Colonic mucosa (tissue), 4 donors: ENCODE measurements around the gene CALN1. TPM values are rescaled to one million over a fixed set of nuclear protein-coding genes. Genes with fewer than 3 reads are reported as not detected.

Experiments used
- DNase-seq: peaks from one replicate; pipeline ENCODE4 v3.0.0-alpha.2; 2020
- H3K27ac ChIP-seq: fragments of 200-600 bp; one replicate; pipeline ENCODE4 v1.8.0; 2021
- H3K27me3 ChIP-seq: fragments of 200-600 bp; one replicate; pipeline ENCODE4 v1.8.0; 2021
- H3K36me3 ChIP-seq: fragments of 200-600 bp; one replicate; pipeline ENCODE4 v1.8.0; 2021
- H3K4me1 ChIP-seq: fragments of 200-600 bp; one replicate; pipeline ENCODE4 v1.8.0; 2021; ENCODE audit warnings: mild to moderate bottlenecking
- H3K4me3 ChIP-seq: fragments of 200-600 bp; one replicate; pipeline ENCODE4 v1.8.0; 2021
- H3K9ac ChIP-seq, 2 donors: one replicate each; pipeline ENCODE4 v1.7.0; 2013; ENCODE audit warnings: control low read depth in 2 of 2, low read depth in 2 of 2, low read length in 2 of 2
- H3K9me3 ChIP-seq: fragments of 200-600 bp; one replicate; pipeline ENCODE4 v1.8.0; 2021
- intact Hi-C: fragments of 100-400 bp; cut with DNase I; formaldehyde crosslinking; loops from one replicate; pipeline ENCODE4 v1.14.1; 2022
- total RNA-seq, 2 donors: library from RNA; stranded (reverse); fragmentation: NEBNext Ultra II Directional in 1 of 2; extraction: Animal tissue kit (Norgen Biotek cat#: 25700) in 1 of 2; gene quantifications; one replicate each; pipeline ENCODE4 v1.2.1, GENCODE V29; 2021
- TF ChIP-seq, protein P1 (sequence below): fragments of 200-600 bp; IDR thresholded peaks from one replicate; pipeline ENCODE4 v1.8.0; 2022; ENCODE audit warnings: antibody characterized with exemption, mild to moderate bottlenecking
- donor health status: healthy.
- donor health status: DM: no; HTN: no; CAD: no.
- donor health status: DM: no; HTN: no; CAD: no.

The CALN1 gene
- total RNA-seq, 2 donors from 2014 or later = 0.37 TPM; not detected in 1

DNA sequence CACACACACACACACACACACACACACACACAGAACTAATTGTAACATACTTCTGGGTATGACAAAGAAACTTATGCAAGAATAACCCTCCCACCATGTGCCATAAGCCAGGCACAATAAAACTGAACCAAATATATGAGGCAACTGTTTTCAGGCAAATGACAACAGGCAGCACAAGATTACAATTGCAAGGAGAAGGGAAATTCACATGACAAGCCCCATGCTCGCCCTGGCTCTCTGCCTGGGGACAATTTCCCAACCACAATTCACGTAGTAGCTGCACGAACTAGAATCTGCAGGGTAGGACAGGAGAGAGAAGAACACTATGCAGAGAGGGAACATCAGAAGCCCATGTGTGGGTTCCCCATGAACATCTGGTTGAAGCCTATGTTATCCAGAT is 143.3 kb downstream of the CALN1 start:
- Histone ChIP-seq H3K4me3 (no peak overlapping the region), H3K9ac (no peak overlapping the region), H3K27ac (no peak overlapping the region), H3K36me3 (no peaks in the 10 kb centered on the region), H3K27me3 (no peaks in the 10 kb centered on the region), H3K9me3 (no peaks in the 10 kb centered on the region), H3K4me1 (no peaks in the 10 kb centered on the region)
- TF ChIP-seq, protein P1, sequence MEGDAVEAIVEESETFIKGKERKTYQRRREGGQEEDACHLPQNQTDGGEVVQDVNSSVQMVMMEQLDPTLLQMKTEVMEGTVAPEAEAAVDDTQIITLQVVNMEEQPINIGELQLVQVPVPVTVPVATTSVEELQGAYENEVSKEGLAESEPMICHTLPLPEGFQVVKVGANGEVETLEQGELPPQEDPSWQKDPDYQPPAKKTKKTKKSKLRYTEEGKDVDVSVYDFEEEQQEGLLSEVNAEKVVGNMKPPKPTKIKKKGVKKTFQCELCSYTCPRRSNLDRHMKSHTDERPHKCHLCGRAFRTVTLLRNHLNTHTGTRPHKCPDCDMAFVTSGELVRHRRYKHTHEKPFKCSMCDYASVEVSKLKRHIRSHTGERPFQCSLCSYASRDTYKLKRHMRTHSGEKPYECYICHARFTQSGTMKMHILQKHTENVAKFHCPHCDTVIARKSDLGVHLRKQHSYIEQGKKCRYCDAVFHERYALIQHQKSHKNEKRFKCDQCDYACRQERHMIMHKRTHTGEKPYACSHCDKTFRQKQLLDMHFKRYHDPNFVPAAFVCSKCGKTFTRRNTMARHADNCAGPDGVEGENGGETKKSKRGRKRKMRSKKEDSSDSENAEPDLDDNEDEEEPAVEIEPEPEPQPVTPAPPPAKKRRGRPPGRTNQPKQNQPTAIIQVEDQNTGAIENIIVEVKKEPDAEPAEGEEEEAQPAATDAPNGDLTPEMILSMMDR = no peak
- DNase-seq = no peak
- intact Hi-C loops = no loop called here

DNA sequence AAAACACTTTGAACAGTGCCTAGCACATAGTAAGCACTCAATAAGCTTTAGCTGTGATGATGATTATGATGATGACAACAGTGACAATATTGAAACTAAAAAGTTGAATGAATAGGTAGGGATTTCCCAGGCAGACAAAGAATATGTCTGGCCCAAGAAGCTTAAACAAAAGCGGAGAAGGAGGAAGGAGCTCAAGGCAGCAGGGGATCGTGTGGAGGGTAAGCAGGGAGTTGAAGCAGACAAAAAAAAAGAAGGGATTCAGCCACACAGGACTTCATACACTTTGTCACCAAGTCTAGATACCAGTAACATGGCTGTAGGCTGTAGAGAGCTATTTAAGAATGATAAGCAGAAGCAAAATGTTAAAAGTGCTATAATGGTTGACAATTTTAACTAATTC is 144.0 kb downstream of the CALN1 start:
- no peaks in the 10 kb centered on the region for H3K27me3 ChIP-seq
- intact Hi-C loops = no loop called here
- no peak for DNase-seq
- H3K4me3 ChIP-seq = no peak overlapping the region
- no peak overlapping the region for H3K9ac ChIP-seq
- H3K36me3 ChIP-seq = no peaks in the 10 kb centered on the region
- no peaks in the 10 kb centered on the region for H3K4me1 ChIP-seq
- no peak overlapping the region for H3K27ac ChIP-seq
- H3K9me3 ChIP-seq = no peaks in the 10 kb centered on the region
- TF ChIP-seq, protein P1 = no peak

DNA sequence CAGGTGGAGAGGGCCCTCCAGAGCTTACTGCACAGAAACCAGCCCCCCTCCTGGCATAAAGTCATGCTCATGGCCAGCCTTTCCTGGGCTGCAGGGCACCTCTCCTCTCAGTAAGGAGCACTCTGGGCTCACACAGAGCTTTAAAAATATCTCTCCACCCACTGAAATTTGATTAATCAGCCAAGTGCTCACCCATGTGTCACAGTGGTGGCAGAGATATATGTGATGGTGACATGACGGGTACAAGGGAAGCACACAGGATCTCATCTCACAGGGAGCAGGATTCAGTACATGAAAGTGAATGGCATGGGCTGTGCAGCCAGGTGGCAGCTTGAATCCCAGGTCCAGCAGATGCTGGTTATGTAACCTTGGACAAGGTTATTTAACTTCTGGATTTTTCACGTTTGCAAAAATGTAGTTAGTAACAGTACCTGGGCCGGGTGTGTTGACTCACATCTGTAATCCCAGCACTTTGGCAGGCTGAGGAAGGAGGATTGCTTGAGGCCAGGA is 144.8 kb downstream of the CALN1 start:
- Histone ChIP-seq H3K36me3 (no peaks in the 10 kb centered on the region), H3K27ac (no peak overlapping the region), H3K4me1 (no peaks in the 10 kb centered on the region), H3K9me3 (no peaks in the 10 kb centered on the region), H3K27me3 (no peaks in the 10 kb centered on the region), H3K4me3 (no peak overlapping the region), H3K9ac (no peak overlapping the region)
- intact Hi-C loops = no loop called here
- DNase-seq = no peak
- TF ChIP-seq, protein P1 = no peak

DNA sequence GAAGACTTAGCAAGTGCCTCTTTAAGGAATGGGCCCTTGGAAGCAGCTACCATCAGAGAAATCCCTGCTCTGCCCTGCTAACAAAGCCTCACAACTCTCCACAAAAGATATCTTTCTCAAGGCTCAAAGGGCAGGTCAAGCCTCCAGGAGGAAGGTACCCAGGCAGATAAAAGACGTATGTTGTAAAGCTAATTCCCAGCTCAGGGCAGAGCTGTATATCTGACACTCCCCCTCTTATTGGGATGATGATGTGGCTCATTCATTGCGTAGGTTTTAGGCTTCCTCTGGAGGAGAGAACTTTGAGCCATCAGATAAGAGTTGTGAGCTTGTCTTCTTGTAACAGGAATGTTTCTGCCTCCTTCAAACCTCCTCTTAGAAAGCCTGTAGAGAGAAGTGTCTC is 145.4 kb downstream of the CALN1 start:
- intact Hi-C loops = no loop called here
- H3K27me3 ChIP-seq = no peaks in the 10 kb centered on the region
- no peak for DNase-seq

DNA sequence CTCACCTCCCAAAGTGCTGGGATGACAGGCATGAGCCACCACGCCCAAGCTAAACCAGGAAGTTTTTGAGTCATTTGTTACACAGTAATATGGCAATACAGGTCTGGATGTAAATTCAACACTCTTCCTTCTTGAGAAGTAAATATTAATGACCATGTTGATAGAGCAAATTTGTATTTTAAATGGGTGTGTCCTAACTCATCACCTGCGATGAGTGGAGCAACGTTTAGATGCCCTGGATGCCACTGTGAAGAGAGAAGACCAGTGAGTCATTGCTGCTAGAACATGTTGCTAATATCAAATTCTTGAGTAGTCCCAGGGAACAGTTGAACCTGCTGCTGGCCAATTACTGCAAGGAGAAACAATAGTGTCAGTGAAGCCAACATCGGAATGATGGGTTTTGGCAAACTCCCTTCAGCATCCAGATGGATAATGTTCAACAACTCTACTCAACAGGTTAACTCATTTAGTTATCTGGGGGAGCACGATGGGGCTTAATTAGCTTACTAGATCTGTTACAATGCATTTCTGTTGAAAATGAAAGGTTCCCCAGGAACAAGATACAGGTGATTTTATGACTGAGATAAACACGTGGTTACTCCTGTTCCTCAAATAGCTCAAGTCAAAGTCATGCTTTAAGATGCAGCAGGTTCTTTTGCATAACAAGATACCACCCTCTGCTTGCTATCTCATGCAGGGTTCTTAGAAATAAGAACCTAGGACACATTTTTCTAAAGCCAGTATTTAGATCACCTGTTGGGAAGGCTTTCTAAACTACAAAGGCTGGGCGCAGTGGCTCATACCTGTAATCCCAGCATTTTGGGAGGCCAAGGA is 146.8 kb downstream of the CALN1 start:
- intact Hi-C loops = no loop called here
- Histone ChIP-seq H3K9ac (no peak overlapping the region), H3K27ac (no peak overlapping the region), H3K27me3 (no peaks in the 10 kb centered on the region), H3K4me3 (no peak overlapping the region), H3K9me3 (no peaks in the 10 kb centered on the region), H3K36me3 (no peaks in the 10 kb centered on the region), H3K4me1 (no peaks in the 10 kb centered on the region)
- TF ChIP-seq, protein P1 = no peak
- DNase-seq = no peak

More for the DNA sequence above, 145.4 kb downstream of the CALN1 start:
- H3K4me1 ChIP-seq = no peaks in the 10 kb centered on the region
- TF ChIP-seq, protein P1 = no peak
- H3K9ac ChIP-seq = no peak overlapping the region
- H3K27ac ChIP-seq = no peak overlapping the region
- H3K36me3 ChIP-seq = no peaks in the 10 kb centered on the region
- H3K9me3 ChIP-seq = no peaks in the 10 kb centered on the region
- no peak overlapping the region for H3K4me3 ChIP-seq
